Ishikawa (cell line): ENCODE measurements around the gene MOB3B.

ENCODE experiments used
- CEBPB ChIP-seq: IDR thresholded peaks from 2 replicates; pipeline ENCODE4 v1.6.1; 2012
- CREB1 ChIP-seq: IDR thresholded peaks from 2 replicates; pipeline ENCODE4 v1.6.1; 2012; ENCODE audit warnings: low read depth
- EGR1 ChIP-seq: IDR thresholded peaks from 2 replicates; pipeline ENCODE4 v1.6.1; 2012
- EP300 ChIP-seq: IDR thresholded peaks from 2 replicates; pipeline ENCODE4 v1.6.1; 2012; ENCODE audit warnings: borderline replicate concordance
- FOXM1 ChIP-seq: IDR thresholded peaks from 2 replicates; pipeline ENCODE4 v1.6.1; 2012; ENCODE audit warnings: low read depth, borderline replicate concordance
- MAX ChIP-seq: IDR thresholded peaks from 2 replicates; pipeline ENCODE4 v1.6.1; 2012
- NFIC ChIP-seq: IDR thresholded peaks from 2 replicates; pipeline ENCODE4 v1.6.1; 2012
- RAD21 ChIP-seq: IDR thresholded peaks from 2 replicates; pipeline ENCODE4 v1.6.1; 2012; ENCODE audit warnings: low read depth
- TAF1 ChIP-seq: IDR thresholded peaks from 2 replicates; pipeline ENCODE4 v1.6.1; 2012; ENCODE audit warnings: low read depth, mild to moderate bottlenecking
- TCF12 ChIP-seq: IDR thresholded peaks from 2 replicates; pipeline ENCODE4 v1.6.1; 2012; ENCODE audit warnings: low read depth
- TEAD4 ChIP-seq: IDR thresholded peaks from 2 replicates; pipeline ENCODE4 v1.6.1; 2012
- USF1 ChIP-seq: IDR thresholded peaks from 2 replicates; pipeline ENCODE4 v1.6.1; 2012
- YY1 ChIP-seq: IDR thresholded peaks from 2 replicates; pipeline ENCODE4 v1.6.1; 2012; ENCODE audit warnings: low read depth
- ZBTB7A ChIP-seq: IDR thresholded peaks from 2 replicates; pipeline ENCODE4 v1.6.1; 2012; ENCODE audit warnings: low read depth
- TF ChIP-seq, protein P1 (sequence below): IDR thresholded peaks from 2 replicates; pipeline ENCODE4 v1.6.1; 2012; ENCODE audit warnings: low read depth, mild to moderate bottlenecking

MOB3B gene

DNA sequence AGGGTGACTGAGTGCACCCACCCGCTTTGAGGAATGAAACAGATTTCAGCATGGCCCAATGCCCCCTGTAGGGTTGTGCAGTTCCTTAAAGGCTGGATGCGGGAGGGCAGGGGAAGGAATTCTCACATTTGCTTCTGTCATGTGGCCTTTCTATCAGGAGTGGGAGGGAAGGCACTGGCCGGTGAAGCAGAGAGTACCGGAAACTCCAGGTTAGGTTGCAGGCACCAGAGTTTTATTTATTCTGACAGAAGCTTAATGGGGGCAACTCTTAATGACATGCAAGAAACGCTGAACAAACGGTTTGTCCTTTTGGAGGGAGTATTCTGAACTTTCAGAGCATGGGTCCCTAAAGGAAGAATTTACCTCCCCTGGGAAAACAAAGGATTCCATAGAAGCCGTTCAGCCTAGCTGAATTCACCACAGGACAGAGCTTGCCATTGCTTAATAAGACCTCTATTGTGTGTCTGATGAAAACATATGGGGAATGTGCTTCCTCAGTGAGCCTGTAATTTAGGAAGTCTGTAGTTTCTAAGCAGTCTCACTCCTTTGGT is 188.6 kb downstream of the MOB3B start:
- TF ChIP-seq TEAD4 (no peak), CEBPB (no peak), TCF12 (no peak), USF1 (no peak), MAX (no peak), EP300 (no peak), FOXM1 (no peak), YY1 (no peak)
- TF ChIP-seq, protein P1, sequence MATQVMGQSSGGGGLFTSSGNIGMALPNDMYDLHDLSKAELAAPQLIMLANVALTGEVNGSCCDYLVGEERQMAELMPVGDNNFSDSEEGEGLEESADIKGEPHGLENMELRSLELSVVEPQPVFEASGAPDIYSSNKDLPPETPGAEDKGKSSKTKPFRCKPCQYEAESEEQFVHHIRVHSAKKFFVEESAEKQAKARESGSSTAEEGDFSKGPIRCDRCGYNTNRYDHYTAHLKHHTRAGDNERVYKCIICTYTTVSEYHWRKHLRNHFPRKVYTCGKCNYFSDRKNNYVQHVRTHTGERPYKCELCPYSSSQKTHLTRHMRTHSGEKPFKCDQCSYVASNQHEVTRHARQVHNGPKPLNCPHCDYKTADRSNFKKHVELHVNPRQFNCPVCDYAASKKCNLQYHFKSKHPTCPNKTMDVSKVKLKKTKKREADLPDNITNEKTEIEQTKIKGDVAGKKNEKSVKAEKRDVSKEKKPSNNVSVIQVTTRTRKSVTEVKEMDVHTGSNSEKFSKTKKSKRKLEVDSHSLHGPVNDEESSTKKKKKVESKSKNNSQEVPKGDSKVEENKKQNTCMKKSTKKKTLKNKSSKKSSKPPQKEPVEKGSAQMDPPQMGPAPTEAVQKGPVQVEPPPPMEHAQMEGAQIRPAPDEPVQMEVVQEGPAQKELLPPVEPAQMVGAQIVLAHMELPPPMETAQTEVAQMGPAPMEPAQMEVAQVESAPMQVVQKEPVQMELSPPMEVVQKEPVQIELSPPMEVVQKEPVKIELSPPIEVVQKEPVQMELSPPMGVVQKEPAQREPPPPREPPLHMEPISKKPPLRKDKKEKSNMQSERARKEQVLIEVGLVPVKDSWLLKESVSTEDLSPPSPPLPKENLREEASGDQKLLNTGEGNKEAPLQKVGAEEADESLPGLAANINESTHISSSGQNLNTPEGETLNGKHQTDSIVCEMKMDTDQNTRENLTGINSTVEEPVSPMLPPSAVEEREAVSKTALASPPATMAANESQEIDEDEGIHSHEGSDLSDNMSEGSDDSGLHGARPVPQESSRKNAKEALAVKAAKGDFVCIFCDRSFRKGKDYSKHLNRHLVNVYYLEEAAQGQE = no peak

- no peak for TF ChIP-seq NFIC
- no peak for TF ChIP-seq EGR1
- no peak for TF ChIP-seq RAD21
- no peak for TF ChIP-seq TCF12
- TF ChIP-seq YY1 = no peak
- no peak for TF ChIP-seq TEAD4
- no peak for TF ChIP-seq USF1
- no peak for TF ChIP-seq ZBTB7A
- no peak for TF ChIP-seq FOXM1
- no peak for TF ChIP-seq EP300
- TF ChIP-seq TAF1 = no peak
- no peak for TF ChIP-seq MAX
- TF ChIP-seq, protein P1 = no peak
- TF ChIP-seq CREB1 = no peak
- TF ChIP-seq CEBPB = no peak
Measured at GRCh38 chr9:27340285-27340674, 189.3 kb downstream of the MOB3B start.

DNA sequence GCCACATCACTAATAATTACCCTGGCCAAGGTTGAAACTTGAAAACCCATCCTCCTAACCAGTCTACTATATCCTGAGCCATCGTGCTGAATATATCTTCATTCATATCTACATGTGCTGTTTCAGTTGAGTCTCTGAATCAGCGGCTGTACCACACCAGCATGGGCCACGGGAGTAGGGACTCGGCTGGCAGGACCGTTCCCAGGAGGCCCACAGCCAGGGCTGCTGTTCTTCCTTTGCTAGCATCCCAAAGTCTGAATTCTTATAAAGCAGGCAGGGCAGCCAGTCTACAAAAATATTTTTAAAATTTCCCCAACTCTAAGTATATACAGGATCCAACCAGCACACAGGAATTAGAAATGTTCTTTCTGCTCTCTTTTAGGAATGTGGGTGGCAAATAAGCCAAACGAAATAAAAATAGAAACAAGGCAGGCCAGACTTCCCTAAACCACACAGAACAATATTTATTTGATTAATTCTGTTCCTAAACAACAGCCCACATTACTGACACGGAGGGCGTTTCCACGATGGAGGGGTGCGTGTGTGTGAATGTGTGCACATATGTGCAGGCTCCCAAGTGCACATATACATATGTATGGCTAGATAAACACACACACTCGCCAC is 189.8 kb downstream of the MOB3B start:
- TF ChIP-seq RAD21 (no peak), MAX (no peak), TEAD4 (no peak), NFIC (no peak), EGR1 (no peak), EP300 (no peak), CEBPB (no peak), CREB1 (no peak), YY1 (no peak), USF1 (no peak), FOXM1 (no peak), TCF12 (no peak), TAF1 (no peak), ZBTB7A (no peak)
- TF ChIP-seq, protein P1 = no peak

DNA sequence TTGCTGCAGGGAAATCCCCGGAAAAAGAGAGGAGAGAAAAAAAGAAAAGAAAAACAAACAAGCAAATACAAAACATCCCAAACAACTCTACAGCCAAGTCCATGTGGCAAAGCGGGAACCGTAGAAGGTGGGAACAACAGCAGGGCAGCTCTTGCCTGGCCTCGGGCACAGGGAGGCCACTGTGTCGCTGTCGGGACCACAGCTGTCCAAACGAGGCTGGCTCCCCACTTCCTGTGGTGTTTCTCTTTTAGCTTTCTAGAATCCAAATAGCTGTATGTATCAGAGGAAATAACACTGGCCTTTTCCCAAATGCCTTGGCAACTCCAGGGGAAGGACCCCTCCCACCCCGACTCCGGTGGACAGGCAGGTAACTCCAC is 191.1 kb downstream of the MOB3B start:
- no peak for TF ChIP-seq TCF12
- TF ChIP-seq ZBTB7A = no peak
- no peak for TF ChIP-seq NFIC
- no peak for TF ChIP-seq FOXM1
- TF ChIP-seq, protein P1 = no peak
- TF ChIP-seq USF1 = no peak
- TF ChIP-seq EP300 = no peak
- TF ChIP-seq TAF1 = no peak
- TF ChIP-seq CREB1 = no peak
- TF ChIP-seq RAD21 = no peak
- no peak for TF ChIP-seq MAX
- TF ChIP-seq EGR1 = no peak
